Measurements from ENCODE around the gene TET3. TPM values are rescaled to one million over a fixed set of nuclear protein-coding genes. Genes with fewer than 3 reads are reported as not detected.

Gene TET3
- polyA plus RNA-seq, 1 donor (not counting 4 experiments of a cell fraction or from before 2014, with no cell fraction given), result 2.9 TPM

GRCh38 chr2:73942664-73943063, 42.0 kb upstream of the TET3 start:
- Histone ChIP-seq H3K27ac (ENCODE audit: control insufficient read depth, insufficient read depth, low read length) (no peak overlapping the region), H3K4me3 (ENCODE audit: control insufficient read depth in 2 of 3, extremely low read depth in 1 of 3, insufficient read depth in 2 of 3, low read depth in 1 of 3, low read length in 3 of 3) (no peak overlapping the region), H3K9me1 (ENCODE audit: control insufficient read depth, extremely low read depth, insufficient read depth, low read length) (no peaks in the 10 kb centered on the region), H4K20me1 (ENCODE audit: control insufficient read depth, extremely low read depth, insufficient read depth, low read length) (no peaks in the 10 kb centered on the region), H3K36me3 (ENCODE audit: control insufficient read depth in 2 of 2, extremely low read depth in 1 of 2, insufficient read depth in 2 of 2, low read length in 2 of 2) (peaks cover 9 to 29% of the 10 kb centered on the region in 2 experiments), H2AFZ (ENCODE audit: control insufficient read depth, low read length) (no peak overlapping the region), H3K4me2 (ENCODE audit: control insufficient read depth, extremely low read depth, insufficient read depth, low read depth, low read length) (no peak overlapping the region), H3K4me1 (ENCODE audit: control insufficient read depth, extremely low read depth, insufficient read depth, low read length) (peaks cover 34% of the 10 kb centered on the region), H3K27me3 (ENCODE audit: control insufficient read depth, extremely low read depth, insufficient read depth, low read length) (no peaks in the 10 kb centered on the region), H3K9ac (ENCODE audit: control insufficient read depth, extremely low read depth, insufficient read depth, low read length) (no peak overlapping the region), H3K9me3 (ENCODE audit: control insufficient read depth, low read depth, low read length) (no peaks in the 10 kb centered on the region), H3K79me2 (ENCODE audit: control insufficient read depth, insufficient read depth, low read length) (peaks cover 51% of the 10 kb centered on the region)
- no peak for FAIRE-seq
- TF ChIP-seq EZH2 (IDR thresholded peaks at IDR 0.05; ENCODE audit: low read length), result no peak
- no peak for TF ChIP-seq CTCF (optimal IDR thresholded peaks at IDR 0.05 in 1 of 3, IDR thresholded peaks at IDR 0.05 in 1 of 3, conservative IDR thresholded peaks at IDR 0.05 in 1 of 3; ENCODE audit: extremely low read depth in 1 of 3, insufficient read depth in 2 of 3, low read length in 3 of 3)
- dilution Hi-C loops (cut with MboI; ENCODE audit: extremely low pct_ligation_motif_present, low sequenced_read_pairs), result no loop called here
- no peak for DNase-seq (ENCODE audit: low read depth, low spot score)

- Histone ChIP-seq H2AFZ (ENCODE audit: control insufficient read depth, low read length) (no peak overlapping the region), H3K9me1 (ENCODE audit: control insufficient read depth, extremely low read depth, insufficient read depth, low read length) (no peaks in the 10 kb centered on the region), H3K4me1 (ENCODE audit: control insufficient read depth, extremely low read depth, insufficient read depth, low read length) (peaks cover 15% of the 10 kb centered on the region), H3K9ac (ENCODE audit: control insufficient read depth, extremely low read depth, insufficient read depth, low read length) (no peak overlapping the region), H4K20me1 (ENCODE audit: control insufficient read depth, extremely low read depth, insufficient read depth, low read length) (no peaks in the 10 kb centered on the region), H3K4me3 (ENCODE audit: control insufficient read depth in 2 of 3, extremely low read depth in 1 of 3, insufficient read depth in 2 of 3, low read depth in 1 of 3, low read length in 3 of 3) (no peak overlapping the region), H3K79me2 (ENCODE audit: control insufficient read depth, insufficient read depth, low read length) (peaks cover 51% of the 10 kb centered on the region), H3K36me3 (ENCODE audit: control insufficient read depth in 2 of 2, extremely low read depth in 1 of 2, insufficient read depth in 2 of 2, low read length in 2 of 2) (peaks cover 13 to 31% of the 10 kb centered on the region in 2 experiments), H3K4me2 (ENCODE audit: control insufficient read depth, extremely low read depth, insufficient read depth, low read depth, low read length) (no peak overlapping the region), H3K9me3 (ENCODE audit: control insufficient read depth, low read depth, low read length) (no peaks in the 10 kb centered on the region), H3K27me3 (ENCODE audit: control insufficient read depth, extremely low read depth, insufficient read depth, low read length) (no peaks in the 10 kb centered on the region), H3K27ac (ENCODE audit: control insufficient read depth, insufficient read depth, low read length) (no peak overlapping the region)
- FAIRE-seq (no peak), DNase-seq (ENCODE audit: low read depth, low spot score) (no peak)
- TF ChIP-seq EZH2 (IDR thresholded peaks at IDR 0.05; ENCODE audit: low read length), result no peak
- no peak for TF ChIP-seq CTCF (optimal IDR thresholded peaks at IDR 0.05 in 1 of 3, IDR thresholded peaks at IDR 0.05 in 1 of 3, conservative IDR thresholded peaks at IDR 0.05 in 1 of 3; ENCODE audit: extremely low read depth in 1 of 3, insufficient read depth in 2 of 3, low read length in 3 of 3)
- dilution Hi-C loops (cut with MboI; ENCODE audit: extremely low pct_ligation_motif_present, low sequenced_read_pairs), result no loop called here
Measured at GRCh38 chr2:73944714-73945113, 40.0 kb upstream of the TET3 start.

All from keratinocyte (primary cell).